Caco-2 (cell line): ENCODE data around the gene FUZ. TPM values are rescaled to one million over a fixed set of nuclear protein-coding genes. Genes with fewer than 3 reads are reported as not detected.

Source experiments
- BruUV-seq: library from RNA; stranded (reverse); fragments of 400-500 nt; replicated peaks from 2 replicates; lab custom pipeline; 2021; lab: Mats Ljungman, UMichigan
- CTCF ChIA-PET: fragments of 300-600 bp; sonication (Branson Sonifier 250); formaldehyde crosslinking; loops from one replicate; lab custom pipeline; 2022; ENCODE audit warnings: antibody characterized with exemption; lab: Charles Lee
- POLR2A ChIA-PET: fragments of 300-600 bp; sonication (Branson Sonifier 250); formaldehyde crosslinking; loops from one replicate; lab custom pipeline; 2022; ENCODE audit warnings: antibody characterized with exemption; lab: Charles Lee
- DNase-seq, 2 experiments: peaks; one replicate each; pipeline versions ENCODE4 v3.0.0 to v3.0.0-alpha.2; 2020 to 2022
- H3K27me3 ChIP-seq: replicated peaks from 2 replicates; pipeline ENCODE4 v1.6.0; 2011; ENCODE audit warnings: low read length; ENCODE audit not compliant: control insufficient read depth, insufficient read depth
- H3K36me3 ChIP-seq: 2 replicates; pipeline ENCODE4 v1.5.1; 2011; ENCODE audit warnings: low read length; ENCODE audit not compliant: control insufficient read depth, insufficient read depth
- H3K4me1 ChIP-seq: fragments of 250-450 bp; sonication (Bioruptor Pico); 2 replicates; pipeline ENCODE4 v1.5.1; 2020; ENCODE audit warnings: mild to moderate bottlenecking
- H3K4me3 ChIP-seq: 2 replicates; pipeline ENCODE4 v1.5.1; 2011; ENCODE audit warnings: low read depth, mild to moderate bottlenecking, control low read depth, low read length
- H3K9me3 ChIP-seq: fragments of 250-450 bp; sonication (Bioruptor Pico); 2 replicates; pipeline ENCODE4 v1.5.1; 2020; ENCODE audit warnings: mild to moderate bottlenecking, moderate library complexity
- H3K27ac Mint-ChIP-seq: one replicate; pipeline ENCODE4 v1.8.0; 2022; ENCODE audit warnings: mixed read lengths; ENCODE audit not compliant: unreplicated experiment
- H3K27me3 Mint-ChIP-seq: one replicate; pipeline ENCODE4 v1.8.0; 2022; ENCODE audit warnings: mixed read lengths; ENCODE audit not compliant: insufficient read depth, unreplicated experiment
- H3K36me3 Mint-ChIP-seq: one replicate; pipeline ENCODE4 v1.8.0; 2022; ENCODE audit warnings: mild to moderate bottlenecking, mixed read lengths; ENCODE audit not compliant: insufficient read depth, unreplicated experiment
- H3K4me1 Mint-ChIP-seq: one replicate; pipeline ENCODE4 v1.8.0; 2022; ENCODE audit warnings: low read depth, mixed read lengths; ENCODE audit not compliant: unreplicated experiment
- H3K4me3 Mint-ChIP-seq: one replicate; pipeline ENCODE4 v1.8.0; 2022; ENCODE audit warnings: mild to moderate bottlenecking, moderate library complexity, mixed read lengths; ENCODE audit not compliant: unreplicated experiment
- H3K9me3 Mint-ChIP-seq: one replicate; pipeline ENCODE4 v1.8.0; 2022; ENCODE audit warnings: mixed read lengths; ENCODE audit not compliant: unreplicated experiment
- intact Hi-C: fragments of 100-400 bp; cut with micrococcal nuclease; formaldehyde crosslinking; loops from one replicate; pipeline ENCODE4 v1.10.0; 2022; ENCODE audit not compliant: unreplicated experiment
- microRNA-seq: library from miRNA; unstranded; fragments of <30 nt; microRNA quantifications from one replicate; pipeline ENCODE4 v1.2.0, GENCODE V29; 2022
- total RNA-seq: library from RNA; stranded (reverse); gene quantifications from 2 replicates; pipeline ENCODE4 v1.2.3, GENCODE V29; 2022
- TF ChIP-seq, protein P1 (sequence below), 2 experiments: fragments of 200-600 bp in 1 of 2; IDR thresholded peaks; 1 replicate in 1 of 2; 2 replicates in 1 of 2; pipeline versions ENCODE4 v1.5.1 to v1.8.0; 2011 to 2022; ENCODE audit warnings: antibody characterized with exemption in 1 of 2, control low read depth in 1 of 2, inconsistent platforms in 1 of 2, low read depth in 1 of 2, low read length in 1 of 2, mild to moderate bottlenecking in 1 of 2, moderate library complexity in 1 of 2; ENCODE audit not compliant: insufficient read depth in 1 of 2, severe bottlenecking in 1 of 2, unreplicated experiment in 1 of 2

FUZ gene
- total RNA-seq, 1 experiment from 2014 or later, result 0.75 TPM

- POLR2A ChIA-PET, result no interaction called here
- intact Hi-C loops, result no loop called here
- CTCF ChIA-PET, result no interaction called here
- Mint-ChIP-seq H3K9me3 (no peaks in the 10 kb centered on the region), H3K4me3 (no peak overlapping the region), H3K36me3 (peaks cover 18% of the 10 kb centered on the region), H3K27me3 (no peaks in the 10 kb centered on the region), H3K27ac (peak overlapping the region; percentile 51), H3K4me1 (peaks cover 12% of the 10 kb centered on the region)
- Histone ChIP-seq H3K36me3 (no peaks in the 10 kb centered on the region), H3K9me3 (no peaks in the 10 kb centered on the region; the same call in 1 of the 2 replicates), H3K27me3 (no peaks in the 10 kb centered on the region), H3K4me3 (no peak overlapping the region), H3K4me1 (peaks cover 12% of the 10 kb centered on the region)
- no TSS peak for BruUV-seq
- TF ChIP-seq, protein P1, sequence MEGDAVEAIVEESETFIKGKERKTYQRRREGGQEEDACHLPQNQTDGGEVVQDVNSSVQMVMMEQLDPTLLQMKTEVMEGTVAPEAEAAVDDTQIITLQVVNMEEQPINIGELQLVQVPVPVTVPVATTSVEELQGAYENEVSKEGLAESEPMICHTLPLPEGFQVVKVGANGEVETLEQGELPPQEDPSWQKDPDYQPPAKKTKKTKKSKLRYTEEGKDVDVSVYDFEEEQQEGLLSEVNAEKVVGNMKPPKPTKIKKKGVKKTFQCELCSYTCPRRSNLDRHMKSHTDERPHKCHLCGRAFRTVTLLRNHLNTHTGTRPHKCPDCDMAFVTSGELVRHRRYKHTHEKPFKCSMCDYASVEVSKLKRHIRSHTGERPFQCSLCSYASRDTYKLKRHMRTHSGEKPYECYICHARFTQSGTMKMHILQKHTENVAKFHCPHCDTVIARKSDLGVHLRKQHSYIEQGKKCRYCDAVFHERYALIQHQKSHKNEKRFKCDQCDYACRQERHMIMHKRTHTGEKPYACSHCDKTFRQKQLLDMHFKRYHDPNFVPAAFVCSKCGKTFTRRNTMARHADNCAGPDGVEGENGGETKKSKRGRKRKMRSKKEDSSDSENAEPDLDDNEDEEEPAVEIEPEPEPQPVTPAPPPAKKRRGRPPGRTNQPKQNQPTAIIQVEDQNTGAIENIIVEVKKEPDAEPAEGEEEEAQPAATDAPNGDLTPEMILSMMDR (IDR thresholded peaks at IDR 0.05; ENCODE audit: insufficient read depth in 1 of 2, low read depth in 1 of 2, low read length in 1 of 2, severe bottlenecking in 1 of 2, unreplicated experiment in 1 of 2), result no peak
- DNase-seq, result no peak
These were observed 51.9 kb downstream of the FUZ start for GRCh38 chr19:49761249-49761624.

GRCh38 chr19:49758292-49758691, 54.8 kb downstream of the FUZ start:
- Mint-ChIP-seq H3K27ac (no peak overlapping the region), H3K27me3 (no peaks in the 10 kb centered on the region), H3K9me3 (peaks cover 12% of the 10 kb centered on the region), H3K4me1 (peaks cover 7% of the 10 kb centered on the region), H3K4me3 (no peak overlapping the region), H3K36me3 (peaks cover 14% of the 10 kb centered on the region)
- ChIA-PET POLR2A (no interaction called here), CTCF (no interaction called here)
- intact Hi-C loops, result no loop called here
- TF ChIP-seq, protein P1 (IDR thresholded peaks at IDR 0.05; ENCODE audit: insufficient read depth in 1 of 2, low read depth in 1 of 2, low read length in 1 of 2, severe bottlenecking in 1 of 2, unreplicated experiment in 1 of 2), result no peak
- H3K36me3 ChIP-seq, result no peaks in the 10 kb centered on the region
- H3K27me3 ChIP-seq, result no peaks in the 10 kb centered on the region
- no peaks in the 10 kb centered on the region for H3K4me1 ChIP-seq
- no peak for DNase-seq
- peaks cover 9% of the 10 kb centered on the region for H3K9me3 ChIP-seq
- BruUV-seq, result no TSS peak
- no peak overlapping the region for H3K4me3 ChIP-seq

Small RNA genes lying within 50 kb of the gene (microRNA-seq; reads per million reads assigned to microRNA genes)
- gene MIR4749 (4.3 reads per million, percentile 29 among the genes with 10 or more reads in this experiment), gene MIR6799 (1.1 reads per million), gene MIR6800 (2.6 reads per million, percentile 14 among the genes with 10 or more reads in this experiment)

Other genes with a start within 250 kb of the FUZ start
- 74.7 and 77.7 TPM in 2 replicates for gene NOSIP, start 232.7 kb downstream of the FUZ start, total RNA-seq
- gene PRRG2, start 232.0 kb downstream of the FUZ start, total RNA-seq, result 7.7 and 8.4 TPM in 2 replicates
- 38.8 and 40.5 TPM in 2 replicates for gene PRR12, start 222.1 kb downstream of the FUZ start, total RNA-seq
- gene RRAS, start 173.1 kb downstream of the FUZ start, total RNA-seq, result 10.6 and 11.3 TPM in 2 replicates
- gene SCAF1, start 171.1 kb downstream of the FUZ start, total RNA-seq, result 83.4 and 89.5 TPM in 2 replicates
- gene IRF3, start 147.4 kb downstream of the FUZ start, total RNA-seq, result 125 and 131 TPM in 2 replicates
- 103 and 111 TPM in 2 replicates for gene BCL2L12, start 147.4 kb downstream of the FUZ start, total RNA-seq
- 326 and 343 TPM in 2 replicates for gene PRMT1, start 136.0 kb downstream of the FUZ start, total RNA-seq
- gene ADM5, start 123.7 kb downstream of the FUZ start, total RNA-seq, result 8.5 and 10.4 TPM in 2 replicates
- gene CPT1C, start 122.2 kb downstream of the FUZ start, total RNA-seq, result 1.9 and 2.0 TPM in 2 replicates
- gene TSKS, start 50.0 kb downstream of the FUZ start, total RNA-seq, result not detected in 2 replicates
- gene AP2A1, start 46.3 kb downstream of the FUZ start, total RNA-seq, result 107 and 126 TPM in 2 replicates
- 102 and 104 TPM in 2 replicates for gene MED25, start 5.0 kb upstream of the FUZ start, total RNA-seq
- 209 and 224 TPM in 2 replicates for gene PTOV1, start 37.9 kb upstream of the FUZ start, total RNA-seq
- 130 and 147 TPM in 2 replicates for gene PNKP, start 54.3 kb upstream of the FUZ start, total RNA-seq
- gene AKT1S1, start 64.1 kb upstream of the FUZ start, total RNA-seq, result 64.6 and 77.6 TPM in 2 replicates
- 55.3 and 56.5 TPM in 2 replicates for gene TBC1D17, start 64.4 kb upstream of the FUZ start, total RNA-seq
- 0.61 and 1.1 TPM in 2 replicates for gene IL4I1, start 83.6 kb upstream of the FUZ start, total RNA-seq
- 47.3 and 64.0 TPM in 2 replicates for gene ATF5, start 115.9 kb upstream of the FUZ start, total RNA-seq
- 116 and 118 TPM in 2 replicates for gene NUP62, start 116.2 kb upstream of the FUZ start, total RNA-seq
- gene SIGLEC11, start 147.9 kb upstream of the FUZ start, total RNA-seq, result not detected in 2 replicates
- 44.2 and 46.3 TPM in 2 replicates for gene VRK3, start 212.1 kb upstream of the FUZ start, total RNA-seq
- 22.3 and 24.9 TPM in 2 replicates for gene ZNF473, start 212.7 kb upstream of the FUZ start, total RNA-seq